Gastrocnemius medialis (tissue), 4 donors: ENCODE data around the gene TJP3. TPM values are rescaled to one million over a fixed set of nuclear protein-coding genes. Genes with fewer than 3 reads are reported as not detected.
"Not testable (repeated sequence)": the region's sequence is repeated elsewhere in the genome, so short reads cannot be mapped to it uniquely, and the experiment has no call there.

Experiments
- ATAC-seq, 2 donors: fragments of 150-250 bp; one replicate each; pipeline ENCODE4 v1.9.1; 2016
- DNase-seq, 2 donors: peaks; one replicate each; pipeline ENCODE4 v3.0.0-alpha.2; 2019
- H3K27ac ChIP-seq, 4 donors: fragments of 200-600 bp; sonication (generic); 1 replicate in 1 of 4; 2 replicates in 3 of 4; pipeline ENCODE4 v1.5.1; 2016 to 2018; ENCODE audit warnings: mild to moderate bottlenecking in 2 of 4, moderate library complexity in 1 of 4
- H3K27me3 ChIP-seq, 3 donors: fragments of 200-600 bp; sonication (generic) in 2 of 3; 1 replicate in 1 of 3; 2 replicates in 2 of 3; pipeline versions ENCODE4 v1.5.1 to v1.6.0; 2016 to 2019; ENCODE audit warnings: mild to moderate bottlenecking in 1 of 3, moderate library complexity in 1 of 3
- H3K36me3 ChIP-seq, 2 donors: fragments of 200-600 bp; sonication (generic) in 1 of 2; one replicate each; pipeline ENCODE4 v1.5.1; 2017 to 2018
- H3K4me1 ChIP-seq, 2 donors: fragments of 200-600 bp; sonication (generic) in 1 of 2; one replicate each; pipeline ENCODE4 v1.5.1; 2016 to 2017; ENCODE audit warnings: mild to moderate bottlenecking in 2 of 2
- H3K4me3 ChIP-seq, 4 donors: fragments of 200-600 bp; sonication (generic) in 3 of 4; 1 replicate in 1 of 4; 2 replicates in 3 of 4; pipeline ENCODE4 v1.5.1; 2016 to 2019; ENCODE audit warnings: mild to moderate bottlenecking in 2 of 4
- H3K9me3 ChIP-seq, 3 donors: fragments of 200-600 bp; sonication (generic) in 2 of 3; 1 replicate in 1 of 3; 2 replicates in 2 of 3; pipeline ENCODE4 v1.5.1; 2016 to 2019
- POLR2A ChIP-seq, 2 donors: fragments of 450-650 bp; IDR thresholded peaks; one replicate each; pipeline ENCODE4 v1.6.1; 2017; ENCODE audit warnings: antibody characterized with exemption in 2 of 2, mild to moderate bottlenecking in 2 of 2, moderate library complexity in 2 of 2
- in situ Hi-C, 4 donors: fragments of 200-750 bp; cut with MboI; loops; one replicate each; pipeline versions ENCODE4 v1.15.0 to v1.8.0; 2017; ENCODE audit warnings: low sequenced_read_pairs in 4 of 4
- intact Hi-C: fragments of 100-400 bp; cut with DNase I; formaldehyde crosslinking; loops from one replicate; pipeline ENCODE4 v1.15.1; 2023; ENCODE audit warnings: low total_unique reads
- total RNA-seq, 4 donors: library from RNA; depleted of rRNA; stranded (reverse); fragments of >200 nt; gene quantifications; one replicate each; pipeline versions ENCODE4 v1.1.0 to v1.2.3, GENCODE V29; 2016
- TF ChIP-seq, protein P1 (sequence below), 5 experiments: fragments of 450-650 bp in 3 of 5; fragments of 200-600 bp in 2 of 5; sonication (generic) in 2 of 5; IDR thresholded peaks in 4 of 5; conservative IDR thresholded peaks in 1 of 5; 1 replicate in 4 of 5; 2 replicates in 1 of 5; pipeline ENCODE4 v1.5.1; 2016 to 2019; ENCODE audit warnings: antibody characterized with exemption in 5 of 5, mild to moderate bottlenecking in 3 of 5, moderate library complexity in 3 of 5

TJP3 gene
- total RNA-seq, 4 donors from 2014 or later: 0.67 to 3.7 (median 1.7) TPM

DNA sequence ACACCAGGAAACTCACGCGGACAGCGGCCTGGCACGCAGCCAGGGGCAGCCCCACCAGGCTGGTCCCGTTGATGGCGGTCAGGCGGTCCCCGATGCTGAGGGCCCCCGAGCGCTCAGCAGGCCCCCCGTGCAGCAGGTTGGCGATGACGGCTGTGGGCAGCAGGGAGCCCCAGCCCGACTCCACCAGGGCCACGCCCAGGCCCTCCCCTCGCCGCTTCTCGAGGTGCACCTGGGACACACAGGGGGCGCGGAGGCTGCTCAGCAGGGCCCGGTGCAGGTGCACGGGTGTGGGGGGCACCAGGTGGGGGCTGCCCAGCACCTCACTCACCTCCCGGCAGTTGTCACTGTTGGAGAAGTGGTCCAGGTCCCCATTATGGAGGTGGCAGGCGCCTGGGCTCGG lies 44.3 kb downstream of the TJP3 start:
- H3K27ac ChIP-seq: no peak overlapping the region
- intact Hi-C loops: no loop called here
- H3K4me1 ChIP-seq: no peaks in the 10 kb centered on the region
- peaks cover 0 to 3% (median 0%) of the 10 kb centered on the region in 3 donors for H3K27me3 ChIP-seq
- no peaks in the 10 kb centered on the region for H3K9me3 ChIP-seq
- DNase-seq (no peak), ATAC-seq (no peak)
- H3K4me3 ChIP-seq: no peak overlapping the region
- H3K36me3 ChIP-seq: peaks cover 0 to 52% of the 10 kb centered on the region in 2 donors
- TF ChIP-seq POLR2A (IDR thresholded peaks at IDR 0.05): no peak
- TF ChIP-seq, protein P1, sequence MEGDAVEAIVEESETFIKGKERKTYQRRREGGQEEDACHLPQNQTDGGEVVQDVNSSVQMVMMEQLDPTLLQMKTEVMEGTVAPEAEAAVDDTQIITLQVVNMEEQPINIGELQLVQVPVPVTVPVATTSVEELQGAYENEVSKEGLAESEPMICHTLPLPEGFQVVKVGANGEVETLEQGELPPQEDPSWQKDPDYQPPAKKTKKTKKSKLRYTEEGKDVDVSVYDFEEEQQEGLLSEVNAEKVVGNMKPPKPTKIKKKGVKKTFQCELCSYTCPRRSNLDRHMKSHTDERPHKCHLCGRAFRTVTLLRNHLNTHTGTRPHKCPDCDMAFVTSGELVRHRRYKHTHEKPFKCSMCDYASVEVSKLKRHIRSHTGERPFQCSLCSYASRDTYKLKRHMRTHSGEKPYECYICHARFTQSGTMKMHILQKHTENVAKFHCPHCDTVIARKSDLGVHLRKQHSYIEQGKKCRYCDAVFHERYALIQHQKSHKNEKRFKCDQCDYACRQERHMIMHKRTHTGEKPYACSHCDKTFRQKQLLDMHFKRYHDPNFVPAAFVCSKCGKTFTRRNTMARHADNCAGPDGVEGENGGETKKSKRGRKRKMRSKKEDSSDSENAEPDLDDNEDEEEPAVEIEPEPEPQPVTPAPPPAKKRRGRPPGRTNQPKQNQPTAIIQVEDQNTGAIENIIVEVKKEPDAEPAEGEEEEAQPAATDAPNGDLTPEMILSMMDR (IDR thresholded peaks at IDR 0.05 in 4 of 5, conservative IDR thresholded peaks at IDR 0.05 in 1 of 5): no peak
- in situ Hi-C loops: no loop called here

DNA sequence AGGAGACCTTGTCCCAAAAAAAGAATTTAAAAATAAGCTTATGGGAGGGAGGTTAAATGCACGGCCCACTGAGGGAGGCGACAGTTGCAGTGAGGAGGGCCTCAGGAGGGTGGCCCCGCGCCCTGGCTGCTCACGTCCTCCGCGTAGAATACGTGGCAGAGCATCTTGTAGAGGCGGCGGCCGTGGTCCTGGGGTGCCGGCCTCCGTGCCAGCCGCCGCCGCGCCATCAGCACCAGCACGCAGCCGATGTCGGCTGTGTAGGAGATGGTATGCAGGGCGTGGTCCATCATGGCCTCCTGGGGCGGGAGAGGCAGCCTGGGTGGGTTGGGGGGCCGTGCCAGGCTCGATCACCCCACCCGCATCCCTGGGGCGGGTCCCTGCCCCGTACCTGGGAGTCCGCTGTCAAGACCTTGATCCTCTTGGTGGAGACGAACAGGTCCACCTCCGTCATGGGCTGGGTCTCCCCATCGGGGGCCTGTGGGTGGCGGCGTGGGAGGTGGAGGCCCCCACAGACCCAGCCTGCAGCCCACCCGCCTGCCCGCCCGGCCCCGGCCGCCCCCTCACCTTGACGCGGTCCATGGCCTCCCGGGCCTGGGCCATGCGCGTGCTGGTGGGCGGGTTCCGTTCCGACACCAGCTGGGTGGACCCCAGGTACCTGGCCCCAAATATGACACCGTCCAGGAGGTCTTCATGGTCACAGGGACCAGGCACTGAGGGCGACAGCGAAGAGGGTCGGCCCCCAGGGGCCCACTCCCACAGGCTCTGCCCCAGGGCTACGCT lies 45.6 kb downstream of the TJP3 start:
- TF ChIP-seq, protein P1 (IDR thresholded peaks at IDR 0.05 in 4 of 5, conservative IDR thresholded peaks at IDR 0.05 in 1 of 5): no peak
- no peak for TF ChIP-seq POLR2A (IDR thresholded peaks at IDR 0.05)
- no peak overlapping the region for H3K4me3 ChIP-seq
- no peaks in the 10 kb centered on the region for H3K4me1 ChIP-seq
- peaks cover 0 to 65% of the 10 kb centered on the region in 2 donors for H3K36me3 ChIP-seq
- H3K9me3 ChIP-seq: no peaks in the 10 kb centered on the region
- H3K27ac ChIP-seq: no peak overlapping the region
- in situ Hi-C loops (no loop called here), intact Hi-C loops (no loop called here)
- DNase-seq (no peak), ATAC-seq (no peak)
- H3K27me3 ChIP-seq: no peaks in the 10 kb centered on the region

DNA sequence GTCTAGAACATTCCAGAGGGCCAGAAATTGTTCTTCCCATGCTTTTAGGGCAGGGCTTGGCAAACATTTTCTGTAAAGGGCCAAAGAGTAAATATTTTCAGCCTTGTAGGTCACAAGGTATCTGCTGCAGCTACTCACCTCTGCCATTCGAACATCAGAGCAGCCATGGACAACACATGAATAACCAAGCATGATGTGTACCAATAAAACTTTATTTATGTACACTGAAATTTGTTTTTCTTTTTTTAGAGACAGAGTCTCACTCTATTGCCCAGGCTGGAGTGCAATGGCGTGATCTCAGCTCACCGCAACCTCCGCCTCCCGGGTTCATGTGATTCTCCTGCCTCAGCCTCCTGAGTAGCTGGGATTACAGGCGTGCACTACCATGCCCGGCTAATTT lies 49.5 kb downstream of the TJP3 start:
- in situ Hi-C loops, DNase-seq, H3K4me3 ChIP-seq, H3K27me3 ChIP-seq, H3K27ac ChIP-seq, intact Hi-C loops, H3K9me3 ChIP-seq, ATAC-seq: not testable (repeated sequence)
- Histone ChIP-seq H3K4me1 (peaks cover 13 to 15% of the 10 kb centered on the region in 2 donors), H3K36me3 (peaks cover 0 to 33% of the 10 kb centered on the region in 2 donors)

DNA sequence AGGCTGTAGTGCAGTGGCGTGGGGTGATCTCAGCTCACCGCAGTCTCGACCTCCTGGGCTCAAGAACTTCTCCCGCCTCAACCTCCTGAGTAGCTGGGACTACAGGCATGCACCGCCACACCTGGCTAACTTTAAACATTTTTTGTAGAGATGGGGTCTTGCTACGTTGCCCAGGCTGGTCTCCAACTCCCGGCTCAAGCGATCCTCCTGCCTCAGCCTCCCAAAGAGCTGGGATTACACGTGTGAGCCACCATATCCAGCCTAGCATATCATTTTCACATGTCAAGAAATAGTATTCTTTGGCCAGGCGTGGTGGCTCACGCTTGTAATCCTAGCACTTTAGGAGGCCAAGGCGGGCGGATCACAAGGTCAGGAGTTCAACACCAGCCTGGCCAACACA lies 50.1 kb downstream of the TJP3 start:
- H3K4me1 ChIP-seq: peaks cover 17 to 18% of the 10 kb centered on the region in 2 donors
- ATAC-seq, H3K4me3 ChIP-seq, H3K27me3 ChIP-seq, DNase-seq, H3K27ac ChIP-seq, intact Hi-C loops, H3K9me3 ChIP-seq, in situ Hi-C loops: not testable (repeated sequence)
- H3K36me3 ChIP-seq: peaks cover 0 to 27% of the 10 kb centered on the region in 2 donors

DNA sequence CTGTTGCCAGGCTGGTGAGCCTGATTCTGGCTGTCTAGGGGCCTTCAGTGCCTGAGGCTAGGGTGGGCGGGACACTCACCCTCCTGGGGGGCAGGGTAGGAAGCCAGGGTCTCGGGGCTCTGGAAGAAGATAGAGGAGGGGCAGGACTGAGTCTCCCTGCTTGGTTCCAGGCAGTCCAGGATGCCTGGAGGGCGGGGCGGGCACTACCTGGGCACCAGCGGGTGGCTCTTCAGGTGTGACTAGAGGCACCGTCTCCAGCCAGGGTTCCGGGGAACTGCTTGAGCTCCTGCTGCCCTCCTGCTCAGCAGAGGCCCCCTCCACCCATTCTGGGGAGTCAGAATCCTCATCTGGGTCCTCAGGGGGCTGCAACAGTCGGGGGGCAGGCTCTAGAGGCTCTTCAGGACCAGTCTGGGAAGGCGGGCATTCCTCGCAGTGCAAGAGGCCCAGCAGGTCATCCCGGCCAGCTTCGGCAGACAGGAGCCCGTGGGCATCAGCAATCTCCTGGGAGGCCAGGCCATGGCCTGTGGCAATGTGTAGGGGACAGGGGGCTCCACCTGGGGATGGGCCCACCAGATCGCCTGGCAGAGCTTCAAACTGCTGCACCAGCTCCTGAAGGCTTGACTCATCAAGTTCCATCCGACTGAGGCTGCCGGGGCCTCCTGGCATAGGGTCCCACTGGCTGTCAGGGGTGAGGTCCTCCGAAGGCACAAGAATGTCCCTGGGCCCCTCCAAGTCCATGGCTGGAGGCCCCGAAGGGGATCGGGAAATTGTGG lies 51.5 kb downstream of the TJP3 start:
- intact Hi-C loops: loop anchor here (5.0 kb wide), 6 partner anchors 252 to 1928 kb away; partner anchors contain the start of genes ANKRD24, FZR1, SIRT6 and SLC39A3
- in situ Hi-C loops: no loop called here

More for the DNA sequence above, 51.5 kb downstream of the TJP3 start:
- no peaks in the 10 kb centered on the region for H3K27me3 ChIP-seq
- ATAC-seq (no peak), DNase-seq (no peak)
- H3K4me1 ChIP-seq: peaks cover 21 to 22% of the 10 kb centered on the region in 2 donors
- H3K4me3 ChIP-seq: no peak overlapping the region
- no peak for TF ChIP-seq POLR2A (IDR thresholded peaks at IDR 0.05)
- TF ChIP-seq, protein P1 (IDR thresholded peaks at IDR 0.05 in 4 of 5, conservative IDR thresholded peaks at IDR 0.05 in 1 of 5): no peak
- H3K27ac ChIP-seq: no peak overlapping the region
- no peaks in the 10 kb centered on the region for H3K9me3 ChIP-seq
- H3K36me3 ChIP-seq: peaks cover 0 to 22% of the 10 kb centered on the region in 2 donors
